Fibroblast of the conjunctiva (primary cell): Measurements from ENCODE around the gene COPS6.

Experiments used
- DNase-seq: peaks from one replicate; pipeline ENCODE4 v3.0.0-alpha.2; 2010; ENCODE audit warnings: low read depth

The COPS6 gene

DNA sequence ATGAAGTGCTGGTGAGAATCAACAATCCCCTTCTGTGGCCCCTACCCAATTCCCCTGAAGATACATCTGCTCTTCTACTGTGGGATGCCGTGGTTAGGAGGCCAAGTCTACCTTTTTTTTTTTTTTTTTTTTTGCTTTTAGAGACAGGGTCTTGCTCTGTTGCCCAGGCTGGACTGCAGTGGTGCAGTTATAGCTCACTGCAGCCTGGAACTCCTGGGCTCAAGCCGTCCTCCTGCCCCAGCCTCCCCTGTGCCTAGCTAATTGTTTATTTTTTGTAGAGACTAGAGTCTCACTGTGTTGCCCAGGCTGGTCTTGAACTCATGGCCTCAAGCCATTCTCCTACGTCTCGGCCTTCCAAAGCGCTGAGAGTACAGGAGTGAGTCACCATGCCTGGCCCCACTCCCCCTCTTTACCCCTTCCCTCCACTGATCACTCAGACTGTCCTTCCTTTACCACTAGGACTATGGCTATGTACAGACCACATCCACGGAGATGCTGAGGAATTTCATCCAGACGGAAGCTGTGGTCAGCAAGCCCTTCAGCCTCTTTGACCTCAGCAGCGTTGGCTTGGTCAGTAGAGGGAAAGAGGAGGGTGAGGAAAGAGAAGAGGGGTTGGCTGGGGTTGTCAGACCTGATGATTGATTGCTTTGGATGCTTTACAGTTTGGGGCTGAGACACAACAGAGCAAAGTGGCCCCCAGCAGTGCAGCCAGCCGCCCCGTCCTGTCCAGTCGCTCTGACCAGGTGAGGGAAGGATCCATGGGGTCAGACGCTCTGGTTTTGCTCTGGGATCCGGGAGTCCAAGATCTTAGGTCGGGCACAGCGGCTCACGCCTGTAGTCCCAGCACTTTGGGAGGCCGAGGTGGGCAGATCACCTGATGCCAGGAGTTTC lies 14.4 kb downstream of the COPS6 start:
- no peak for DNase-seq

GRCh38 chr7:100105534-100105933 lies 16.8 kb downstream of the COPS6 start:
- no peak for DNase-seq

GRCh38 chr7:100106633-100107032 lies 17.9 kb downstream of the COPS6 start:
- DNase-seq, result no peak

GRCh38 chr7:100107125-100107737 lies 18.5 kb downstream of the COPS6 start:
- DNase-seq, result no peak

DNA sequence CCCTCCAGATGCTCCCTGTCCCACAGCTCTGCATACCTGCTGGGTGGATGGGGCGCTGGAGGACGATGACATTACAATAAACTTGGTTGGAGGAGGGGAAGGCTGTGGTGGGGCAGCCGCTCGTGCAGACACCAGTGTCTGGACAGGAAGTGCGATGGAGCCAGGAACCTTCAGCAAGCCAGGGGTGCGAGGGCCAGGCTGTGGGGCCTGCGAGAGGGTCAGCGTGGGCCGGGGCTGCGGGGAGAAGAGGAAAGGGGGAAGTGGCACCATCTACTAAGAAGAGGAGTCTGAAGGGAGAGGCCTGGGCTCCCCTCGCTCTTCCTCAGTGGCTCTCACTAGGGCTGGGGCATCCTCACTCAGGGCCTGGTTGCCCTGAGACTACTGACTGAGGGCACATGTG lies 19.1 kb downstream of the COPS6 start:
- DNase-seq, result no peak

DNA sequence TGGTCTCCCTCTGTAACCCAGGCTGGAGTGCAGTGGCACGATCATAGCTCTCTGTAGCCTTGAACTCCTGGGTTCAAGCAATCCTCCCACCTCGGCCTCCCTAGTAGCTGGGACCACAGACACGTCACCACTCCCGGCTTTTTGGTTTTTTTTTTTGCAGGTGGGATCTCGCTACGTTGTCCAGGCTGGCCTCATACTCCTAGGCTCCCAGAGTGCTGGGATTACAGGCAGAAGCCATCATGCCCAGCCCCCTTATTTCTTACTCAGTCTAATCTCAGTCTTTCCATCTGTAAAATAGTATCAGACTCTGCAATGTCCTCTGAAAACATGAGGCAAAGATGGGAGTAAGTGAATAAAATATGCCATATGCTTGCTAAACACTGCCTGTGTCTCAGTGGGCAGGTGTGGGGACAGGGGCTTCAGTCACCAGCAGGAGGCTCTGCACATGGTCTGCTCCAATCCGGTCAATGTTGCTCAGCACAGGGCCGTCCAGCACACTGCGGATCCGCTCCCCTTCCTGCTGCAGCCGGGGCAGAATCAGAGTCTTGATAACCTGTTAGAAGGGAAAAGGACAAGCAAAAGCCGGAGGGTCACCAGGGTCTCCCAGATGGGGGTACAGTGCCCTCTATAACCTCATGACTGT lies 20.9 kb downstream of the COPS6 start:
- no peak for DNase-seq

DNA sequence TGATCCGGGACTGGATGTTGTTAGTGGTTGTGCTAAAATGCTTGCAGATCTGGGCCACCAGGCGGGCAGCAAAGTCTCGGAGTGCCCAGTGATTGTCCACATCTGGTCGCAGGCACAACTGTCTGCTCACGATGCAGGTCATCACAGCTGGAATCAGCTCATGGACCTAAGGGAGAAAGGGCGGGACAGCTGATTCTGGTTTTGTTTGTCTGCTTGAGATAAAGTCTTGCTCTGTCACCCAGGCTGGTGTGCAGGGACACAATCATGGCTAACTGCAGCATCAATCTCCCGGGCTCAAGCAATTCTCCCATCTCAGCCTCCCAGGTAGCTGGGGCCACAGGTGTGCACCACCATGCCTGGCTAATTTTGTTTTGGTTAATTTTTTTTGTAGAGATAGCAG lies 22.4 kb downstream of the COPS6 start:
- DNase-seq, result no peak

- DNase-seq, result no peak
Measured at GRCh38 chr7:100111914-100112313, 23.1 kb downstream of the COPS6 start.

GRCh38 chr7:100115026-100115425 lies 26.3 kb downstream of the COPS6 start:
- DNase-seq, result no peak

DNA sequence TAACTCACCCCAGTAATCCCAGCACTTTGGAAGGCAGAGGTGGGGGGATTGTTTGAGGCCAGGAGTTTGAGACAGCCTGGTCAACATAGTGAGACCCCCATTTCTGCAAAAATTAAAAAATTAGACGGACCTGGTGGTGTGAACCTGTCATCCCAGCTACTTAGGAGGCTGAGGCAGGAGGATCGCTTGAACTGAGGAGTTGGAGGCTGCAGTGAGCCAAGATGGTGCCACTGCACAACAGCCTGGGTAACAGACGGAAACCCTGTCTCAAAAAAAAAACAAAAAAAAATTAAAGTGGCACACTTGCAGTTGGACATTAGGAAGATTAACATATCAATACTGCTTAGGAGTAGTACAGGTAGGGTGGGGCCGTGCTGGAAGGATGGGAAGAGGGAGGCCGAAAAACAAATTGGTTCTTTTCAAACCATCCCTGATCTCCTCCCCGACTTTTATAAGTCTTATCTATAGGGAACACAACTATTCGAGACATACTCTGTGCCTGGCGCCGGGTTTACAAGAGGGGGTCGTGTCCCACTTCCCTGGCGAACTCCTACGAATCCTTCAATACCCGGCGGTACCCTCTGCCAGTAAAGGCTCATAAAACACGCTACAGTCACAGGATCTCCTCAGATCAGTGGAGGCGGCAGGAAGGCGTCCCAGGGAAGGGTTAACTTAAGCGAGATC lies 29.8 kb downstream of the COPS6 start:
- no peak for DNase-seq

GRCh38 chr7:100119072-100119969 lies 30.6 kb downstream of the COPS6 start, which contains the start of the genes CNPY4 and TAF6:
Gene CNPY4 (plus strand): TSS chr7:100119634. CDS start chr7:100119745, 111 bp downstream.
Gene TAF6 (minus strand): TSS chr7:100119358. CDS start chr7:100114209, 5,149 bp downstream.
- DNase-seq, result peak; percentile 92

DNA sequence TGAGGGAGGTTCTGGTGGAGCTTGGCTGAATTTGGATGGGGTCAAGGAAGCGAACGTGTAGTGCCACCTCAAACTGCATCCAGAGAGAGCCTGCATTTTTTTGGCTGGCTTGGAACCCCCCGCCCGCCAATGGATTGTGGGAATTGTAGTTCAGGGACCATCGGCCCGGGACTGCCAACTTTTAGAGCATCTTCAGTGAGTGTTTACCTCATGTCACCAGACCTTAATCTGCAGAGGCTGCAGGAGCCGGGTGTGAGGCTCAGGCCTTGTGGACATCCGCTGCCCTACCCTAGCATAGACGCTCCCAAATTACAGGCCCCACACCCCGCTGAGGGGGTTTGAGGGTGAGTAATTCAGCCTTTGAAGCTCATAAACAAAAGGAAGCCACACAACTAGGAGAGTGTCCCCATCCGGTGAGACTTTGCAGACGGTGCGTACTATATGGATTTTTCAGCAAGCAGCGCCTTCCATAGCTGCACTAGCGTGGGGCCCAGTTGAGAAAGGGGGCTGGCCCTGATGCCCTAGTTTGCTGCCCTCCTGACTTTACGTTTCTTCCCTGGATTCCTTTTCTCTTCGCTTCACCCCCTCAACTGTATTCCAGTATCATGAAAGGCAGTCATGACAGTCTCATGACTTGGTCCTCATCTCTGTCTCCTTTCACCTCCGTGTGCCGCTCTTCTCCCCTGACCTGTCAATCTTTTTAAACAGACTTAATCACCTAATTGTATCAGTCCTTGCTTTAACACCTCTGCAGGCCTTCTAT lies 31.4 kb downstream of the COPS6 start:
- peak; percentile 28 for DNase-seq

GRCh38 chr7:100120733-100121036 lies 31.9 kb downstream of the COPS6 start:
- no peak for DNase-seq

DNA sequence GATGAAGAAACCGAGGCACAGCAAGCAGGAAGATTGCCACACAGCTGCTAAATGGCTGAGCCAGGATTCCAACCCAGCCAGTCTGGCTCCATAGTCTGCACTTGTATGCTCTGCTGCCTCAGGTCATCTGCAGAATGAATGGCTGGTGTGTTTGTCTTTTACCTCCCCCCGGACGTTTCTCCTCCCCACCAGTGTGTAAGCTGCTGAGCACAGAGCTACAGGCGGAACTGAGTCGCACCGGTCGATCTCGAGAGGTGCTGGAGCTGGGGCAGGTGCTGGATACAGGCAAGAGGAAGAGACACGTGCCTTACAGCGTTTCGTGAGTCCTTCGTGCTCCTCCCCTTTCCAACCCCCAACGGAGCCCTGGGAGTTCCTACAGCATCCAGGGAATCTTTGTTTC lies 33.3 kb downstream of the COPS6 start:
- DNase-seq, result no peak

- DNase-seq, result no peak
Measured at GRCh38 chr7:100122568-100122967, 33.8 kb downstream of the COPS6 start.

- no peak for DNase-seq
Measured at GRCh38 chr7:100124301-100125230, 35.8 kb downstream of the COPS6 start.

GRCh38 chr7:100126239-100126930 lies 37.6 kb downstream of the COPS6 start:
- DNase-seq, result peak; percentile 30

GRCh38 chr7:100126931-100127865 lies 38.4 kb downstream of the COPS6 start, which contains the start of gene MBLAC1:
Gene MBLAC1 (plus strand): TSS chr7:100126967. CDS start chr7:100127396, 429 bp downstream.
- peak; percentile 83 for DNase-seq
